Activated naive CD8-positive, alpha-beta T cell treated with anti-CD3 and anti-CD28 coated beads, Interleukin-2, amount 50 U/mL, for 24 hours (primary cell): ENCODE data around the gene CGB5.
"Not testable (repeated sequence)": the region's sequence is repeated elsewhere in the genome, so short reads cannot be mapped to it uniquely, and the experiment has no call there.

Experiments used
- ATAC-seq: fragments of 150-1000 bp; cut with Tn5 transposase; one replicate; pipeline ENCODE4 v1.10.0; 2021
- DNase-seq: peaks from one replicate; pipeline ENCODE4 v3.0.0; 2021
- H3K27ac Mint-ChIP-seq: one replicate; pipeline ENCODE4 v1.8.0; 2021; ENCODE audit warnings: mild to moderate bottlenecking, mixed read lengths
- H3K27me3 Mint-ChIP-seq: one replicate; pipeline ENCODE4 v1.8.0; 2021; ENCODE audit warnings: mixed read lengths
- H3K36me3 Mint-ChIP-seq: one replicate; pipeline ENCODE4 v1.8.0; 2021; ENCODE audit warnings: low read depth, mixed read lengths
- H3K4me1 Mint-ChIP-seq: one replicate; pipeline ENCODE4 v1.8.0; 2021; ENCODE audit warnings: mixed read lengths
- H3K4me3 Mint-ChIP-seq: one replicate; pipeline ENCODE4 v1.8.0; 2021; ENCODE audit warnings: mild to moderate bottlenecking, moderate library complexity, mixed read lengths
- H3K9me3 Mint-ChIP-seq: one replicate; pipeline ENCODE4 v1.8.0; 2021; ENCODE audit warnings: mixed read lengths

The CGB5 gene

GRCh38 chr19:49017666-49018351 is 25.8 kb upstream of the CGB5 start:
- peaks cover 33% of the 10 kb centered on the region for H3K4me1 Mint-ChIP-seq
- H3K36me3 Mint-ChIP-seq, result peaks cover 8% of the 10 kb centered on the region
- no peak overlapping the region for H3K27ac Mint-ChIP-seq
- DNase-seq, result peak; percentile 69
- ATAC-seq, result peak; percentile 71
- H3K27me3 Mint-ChIP-seq, result peaks cover 6% of the 10 kb centered on the region
- peak overlapping the region; percentile 24 for H3K4me3 Mint-ChIP-seq
- no peaks in the 10 kb centered on the region for H3K9me3 Mint-ChIP-seq

GRCh38 chr19:49018388-49019241 is 25.0 kb upstream of the CGB5 start:
- not testable (repeated sequence) for H3K9me3 Mint-ChIP-seq, H3K27me3 Mint-ChIP-seq, H3K36me3 Mint-ChIP-seq, DNase-seq
- peak; percentile 9 for ATAC-seq
- Mint-ChIP-seq H3K27ac (peak overlapping the region; percentile 22), H3K4me1 (peaks cover 33% of the 10 kb centered on the region), H3K4me3 (peak overlapping the region; percentile 72)

GRCh38 chr19:49019242-49019932 is 24.3 kb upstream of the CGB5 start:
- H3K9me3 Mint-ChIP-seq, result no peaks in the 10 kb centered on the region
- peaks cover 5% of the 10 kb centered on the region for H3K36me3 Mint-ChIP-seq
- H3K4me3 Mint-ChIP-seq, result peak overlapping the region; percentile 72
- peak overlapping the region; percentile 22 for H3K27ac Mint-ChIP-seq
- peak; percentile 13 for ATAC-seq
- H3K4me1 Mint-ChIP-seq, result peaks cover 33% of the 10 kb centered on the region
- H3K27me3 Mint-ChIP-seq, result peaks cover 6% of the 10 kb centered on the region
- peak; percentile 76 for DNase-seq

GRCh38 chr19:49020342-49020741 is 23.3 kb upstream of the CGB5 start:
- Mint-ChIP-seq H3K4me1 (peaks cover 33% of the 10 kb centered on the region), H3K4me3 (no peak overlapping the region), H3K27ac (no peak overlapping the region), H3K27me3 (peaks cover 8% of the 10 kb centered on the region), H3K36me3 (peaks cover 5% of the 10 kb centered on the region), H3K9me3 (no peaks in the 10 kb centered on the region)
- DNase-seq (no peak), ATAC-seq (no peak)

- no peaks in the 10 kb centered on the region for H3K36me3 Mint-ChIP-seq
- DNase-seq (no peak), ATAC-seq (peak; percentile 9)
- H3K4me3 Mint-ChIP-seq, result no peak overlapping the region
- H3K27me3 Mint-ChIP-seq, result peaks cover 8% of the 10 kb centered on the region
- no peaks in the 10 kb centered on the region for H3K9me3 Mint-ChIP-seq
- H3K27ac Mint-ChIP-seq, result peak overlapping the region; percentile 16
- H3K4me1 Mint-ChIP-seq, result peaks cover 33% of the 10 kb centered on the region
Measured at GRCh38 chr19:49020931-49021895, 22.4 kb upstream of the CGB5 start.

- no peaks in the 10 kb centered on the region for H3K9me3 Mint-ChIP-seq
- ATAC-seq (no peak), DNase-seq (no peak)
- H3K4me3 Mint-ChIP-seq, result no peak overlapping the region
- H3K27ac Mint-ChIP-seq, result no peak overlapping the region
- peaks cover 33% of the 10 kb centered on the region for H3K4me1 Mint-ChIP-seq
- peaks cover 8% of the 10 kb centered on the region for H3K27me3 Mint-ChIP-seq
- H3K36me3 Mint-ChIP-seq, result no peaks in the 10 kb centered on the region
Measured at GRCh38 chr19:49022116-49022515, 21.5 kb upstream of the CGB5 start.

- H3K4me1 Mint-ChIP-seq, result peaks cover 19% of the 10 kb centered on the region
- not testable (repeated sequence) for H3K27me3 Mint-ChIP-seq, H3K4me3 Mint-ChIP-seq, H3K36me3 Mint-ChIP-seq, H3K9me3 Mint-ChIP-seq, H3K27ac Mint-ChIP-seq, ATAC-seq, DNase-seq
Measured at GRCh38 chr19:49024233-49024632, 19.4 kb upstream of the CGB5 start, which contains the start of gene CGB3. TSS of gene CGB3 (minus strand) at chr19:49024333. CDS start at chr19:49023971, 362 bp downstream.

- ATAC-seq, H3K4me3 Mint-ChIP-seq, H3K9me3 Mint-ChIP-seq, H3K36me3 Mint-ChIP-seq, DNase-seq, H3K27ac Mint-ChIP-seq, H3K27me3 Mint-ChIP-seq: not testable (repeated sequence)
- H3K4me1 Mint-ChIP-seq, result peaks cover 12% of the 10 kb centered on the region
Measured at GRCh38 chr19:49025088-49025487, 18.6 kb upstream of the CGB5 start.

GRCh38 chr19:49025599-49025998 is 18.0 kb upstream of the CGB5 start:
- not testable (repeated sequence) for H3K9me3 Mint-ChIP-seq, ATAC-seq, H3K27ac Mint-ChIP-seq, H3K4me3 Mint-ChIP-seq, DNase-seq, H3K36me3 Mint-ChIP-seq, H3K27me3 Mint-ChIP-seq
- peaks cover 12% of the 10 kb centered on the region for H3K4me1 Mint-ChIP-seq

- not testable (repeated sequence) for H3K9me3 Mint-ChIP-seq, H3K4me3 Mint-ChIP-seq, ATAC-seq, H3K27ac Mint-ChIP-seq, DNase-seq, H3K27me3 Mint-ChIP-seq, H3K36me3 Mint-ChIP-seq, H3K4me1 Mint-ChIP-seq
Measured at GRCh38 chr19:49028686-49029085, 15.0 kb upstream of the CGB5 start.

GRCh38 chr19:49029749-49030148 is 13.9 kb upstream of the CGB5 start:
- DNase-seq, H3K4me1 Mint-ChIP-seq, H3K27ac Mint-ChIP-seq, H3K27me3 Mint-ChIP-seq, H3K9me3 Mint-ChIP-seq, ATAC-seq, H3K4me3 Mint-ChIP-seq, H3K36me3 Mint-ChIP-seq: not testable (repeated sequence)

- H3K9me3 Mint-ChIP-seq, H3K4me3 Mint-ChIP-seq, H3K27me3 Mint-ChIP-seq, DNase-seq, ATAC-seq, H3K36me3 Mint-ChIP-seq, H3K27ac Mint-ChIP-seq, H3K4me1 Mint-ChIP-seq: not testable (repeated sequence)
Measured at GRCh38 chr19:49030323-49030722, 13.3 kb upstream of the CGB5 start.

- not testable (repeated sequence) for H3K4me1 Mint-ChIP-seq, H3K36me3 Mint-ChIP-seq, H3K9me3 Mint-ChIP-seq
- DNase-seq (peak; percentile 75), ATAC-seq (peak; percentile 77)
- Mint-ChIP-seq H3K27ac (peak within 1 kb of the TSS; percentile 80), H3K27me3 (peaks cover 11% of the 10 kb centered on the region), H3K4me3 (peak within 1 kb of the TSS; percentile 38)
Measured at GRCh38 chr19:49031642-49032301, 11.9 kb upstream of the CGB5 start, which contains the start of gene CGB2. TSS of gene CGB2 (plus strand) at chr19:49031890. CDS start at chr19:49032096, 206 bp downstream.
